Measurements from ENCODE around the gene PICK1.

The PICK1 gene

DNA sequence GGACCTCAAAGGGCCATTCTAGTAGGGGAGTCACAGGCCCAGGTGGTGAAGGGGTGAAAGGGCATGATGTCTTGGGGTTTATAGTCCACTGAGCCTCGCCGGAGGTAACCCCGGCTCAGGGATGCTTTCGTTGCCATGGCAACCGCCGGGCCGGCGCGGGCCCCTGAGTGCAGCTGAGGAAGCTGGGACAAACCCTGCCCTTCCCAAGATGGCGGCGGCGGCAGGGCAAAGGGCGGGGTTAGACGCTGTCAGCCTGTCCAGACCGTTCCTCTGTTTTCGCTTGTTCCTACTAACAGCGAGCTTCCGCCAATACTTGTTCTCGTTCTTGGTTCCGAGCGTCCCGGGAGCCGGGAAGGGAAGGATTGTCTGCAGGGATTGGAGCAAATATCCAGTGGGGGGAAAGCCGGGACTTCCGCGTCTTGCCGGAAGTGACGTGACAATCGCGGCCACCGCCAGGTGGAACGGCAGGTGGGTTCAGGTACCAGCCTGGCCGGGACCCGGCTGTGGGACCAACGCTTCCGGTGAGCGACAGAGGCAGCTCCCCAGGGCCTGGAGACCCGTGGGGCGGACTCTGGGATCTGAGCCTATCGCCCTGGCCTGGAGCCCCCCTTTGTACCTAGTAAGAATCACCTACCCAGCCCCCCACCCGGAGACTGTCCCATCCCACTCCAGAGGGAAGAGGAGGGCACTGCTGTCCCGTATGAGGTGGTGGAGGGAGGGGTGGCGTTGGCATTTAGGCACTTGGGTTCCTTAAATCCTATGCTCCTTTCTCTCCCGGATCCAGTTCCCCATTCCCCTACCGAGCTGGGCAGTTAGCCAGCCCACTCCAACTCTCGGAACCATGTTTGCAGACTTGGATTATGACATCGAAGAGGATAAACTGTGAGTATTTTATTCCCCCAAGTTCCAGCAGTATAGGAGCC, at the start of gene PICK1:
Gene PICK1, plus strand, starts transcription at position 436 of the 923 bp plus-strand sequence. Its CDS starts 406 bp downstream, at position 842.
- DNase-seq (ENCODE audit: low spot score), result peak; percentile 99

DNA sequence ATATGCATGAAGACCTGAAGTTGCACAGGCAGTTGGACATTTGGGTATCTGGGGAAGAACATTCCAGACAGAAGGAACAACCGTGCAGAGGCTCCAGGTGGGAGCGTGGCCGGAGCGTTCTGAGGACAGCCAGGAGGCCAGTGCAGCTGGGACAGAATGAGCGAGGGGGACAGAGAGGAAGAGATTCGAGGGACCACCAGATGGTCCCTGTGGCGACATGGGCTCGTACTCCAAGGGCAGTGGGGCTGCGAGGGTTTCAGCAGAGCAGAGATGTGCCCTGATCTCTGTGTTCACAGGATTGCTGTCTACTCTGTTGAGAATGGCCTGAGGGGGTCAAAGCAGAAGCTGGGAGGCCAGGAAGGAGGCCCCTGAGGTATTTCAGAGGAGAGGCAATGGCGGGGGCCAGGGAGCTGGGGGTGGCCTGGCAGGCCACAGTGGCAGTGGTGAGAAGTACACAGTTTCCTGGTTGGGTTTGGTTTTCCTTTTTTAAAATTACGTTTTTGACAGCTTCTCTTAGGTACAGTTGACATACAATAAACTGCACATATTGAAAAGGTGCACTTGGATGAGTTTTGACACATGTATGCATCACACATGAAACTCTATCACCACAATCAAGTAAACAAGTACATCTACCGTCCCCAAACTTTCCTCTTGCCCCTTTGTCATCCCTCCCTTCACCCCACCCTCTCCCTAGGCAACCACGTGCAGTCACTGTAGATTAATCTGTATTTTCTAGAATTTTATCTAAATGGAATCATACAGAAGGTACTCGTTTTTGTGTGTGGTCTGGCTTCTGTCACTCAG, 48.0 kb upstream of the PICK1 start:
- no peak for DNase-seq (ENCODE audit: low spot score)

DNA sequence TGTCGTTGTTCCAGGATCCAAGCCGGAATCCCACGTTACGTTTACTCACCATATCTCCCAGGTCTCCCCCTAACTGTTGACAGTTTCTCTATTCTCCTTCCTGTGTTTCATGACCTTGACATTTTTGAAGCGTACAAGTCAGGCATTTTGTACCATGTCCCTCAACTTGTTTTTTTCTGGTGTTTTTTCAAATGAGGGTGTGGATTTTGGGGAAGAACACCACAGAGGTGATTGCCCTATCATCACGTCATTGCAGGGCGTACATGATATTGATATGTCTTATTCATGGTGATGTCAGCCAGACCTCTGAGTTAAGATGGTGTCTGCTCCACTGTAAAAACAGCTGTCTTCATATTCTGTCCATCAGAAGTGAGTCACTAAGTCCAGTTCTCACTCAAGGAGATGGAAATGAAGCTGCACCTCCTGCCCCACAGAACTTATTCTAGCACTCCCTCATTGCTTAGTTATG, 44.6 kb upstream of the PICK1 start:
- no peak for DNase-seq (ENCODE audit: low spot score)

DNA sequence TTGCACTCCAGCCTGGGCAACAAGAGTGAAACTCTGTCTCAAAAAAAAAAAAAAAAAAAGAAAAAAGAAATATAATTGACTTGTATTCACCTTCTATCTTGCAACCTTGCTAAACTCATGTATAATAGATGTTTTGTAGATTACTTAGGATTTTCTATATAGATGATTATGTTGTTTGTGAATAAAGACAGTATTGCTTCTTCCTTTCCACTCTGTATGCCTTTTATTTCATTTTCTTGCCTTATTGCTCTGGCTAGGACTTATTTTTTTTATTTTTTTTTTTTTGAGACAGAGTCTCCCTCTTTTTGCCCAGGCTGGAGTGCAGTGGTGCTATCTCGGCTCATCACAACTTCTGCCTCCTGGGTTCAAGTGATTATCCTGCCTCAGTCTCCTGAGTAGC, 43.1 kb upstream of the PICK1 start:
- DNase-seq (ENCODE audit: low spot score), result no peak

DNA sequence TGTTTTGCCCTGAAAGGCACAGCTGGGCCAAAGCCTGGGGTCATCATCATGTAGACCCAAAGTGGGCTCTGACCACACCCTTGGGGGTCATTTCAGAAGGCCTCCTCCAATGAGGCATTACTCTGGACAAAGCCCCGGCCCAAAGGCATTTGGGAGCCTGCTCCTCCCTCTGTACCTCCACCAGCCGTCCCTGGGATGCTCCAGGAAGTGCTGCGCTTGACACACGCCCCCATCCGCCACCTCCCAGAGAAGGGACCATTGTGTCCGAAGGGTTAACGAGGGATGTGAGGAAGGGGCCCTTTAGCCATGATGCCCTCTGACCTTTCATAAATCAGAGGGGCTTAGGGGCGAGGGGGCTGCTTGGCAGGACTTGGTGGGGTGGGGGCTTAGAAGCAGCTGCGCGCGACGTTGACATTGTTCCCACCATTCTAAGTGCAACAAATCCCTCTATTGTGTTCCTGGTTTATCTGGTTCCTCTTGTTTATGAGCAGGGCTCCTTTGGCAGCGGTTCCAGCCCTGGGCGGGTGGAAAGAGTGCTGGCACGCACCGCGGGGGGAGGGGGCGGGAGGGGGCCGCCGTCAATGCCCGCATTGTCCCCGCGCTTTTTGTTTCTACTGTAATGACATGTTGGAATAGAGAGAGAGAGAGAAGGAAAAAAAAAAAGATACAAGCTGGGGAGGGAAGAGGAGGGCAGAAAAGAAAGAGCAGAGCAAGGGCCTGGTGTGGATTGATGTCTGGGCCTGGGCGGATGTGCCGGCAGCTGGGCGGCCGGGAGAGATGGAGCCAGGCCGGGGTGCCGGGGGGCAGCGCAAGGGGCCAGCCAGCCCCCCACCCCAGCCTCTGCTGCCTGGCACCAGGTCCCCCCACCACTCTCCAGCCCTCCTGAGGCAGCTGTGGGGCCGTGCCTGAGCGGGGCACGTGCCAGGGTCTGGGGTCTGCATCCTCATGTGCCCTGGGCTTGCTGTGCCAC, 40.7 kb upstream of the PICK1 start:
- DNase-seq (ENCODE audit: low spot score), result no peak

DNA sequence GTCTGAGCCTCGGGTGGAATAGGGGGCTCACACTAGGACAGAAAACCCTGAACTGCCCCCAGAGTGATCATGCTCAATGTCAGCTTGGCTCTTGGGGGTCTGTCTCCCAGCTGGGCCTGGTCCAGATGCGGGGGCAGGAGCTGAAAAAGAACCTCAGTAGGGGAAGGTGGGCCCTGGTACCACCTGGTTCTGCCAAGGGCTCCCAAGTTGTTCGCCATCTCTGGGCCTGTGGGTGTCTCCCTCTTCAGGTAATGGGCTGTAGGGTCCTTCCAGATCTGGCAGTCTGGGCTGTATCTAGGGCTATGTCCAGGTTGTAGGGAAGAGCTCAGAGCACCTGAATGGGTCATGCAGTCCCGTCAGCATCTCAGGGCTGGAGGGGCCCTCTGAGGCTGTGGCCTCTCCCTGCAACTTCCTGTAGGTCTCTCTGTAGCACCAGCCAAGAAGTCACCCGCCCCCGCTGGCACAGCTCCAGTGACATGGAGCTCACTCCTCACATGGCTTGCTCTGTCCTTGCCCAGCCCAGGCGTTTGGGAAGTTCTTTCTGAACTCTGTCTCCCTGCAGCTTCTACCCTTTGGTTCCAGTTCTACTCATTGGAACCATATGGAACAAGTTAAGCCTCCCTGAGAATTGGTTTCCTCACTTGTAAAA, 39.8 kb upstream of the PICK1 start:
- peak; percentile 57 for DNase-seq (ENCODE audit: low spot score)

DNA sequence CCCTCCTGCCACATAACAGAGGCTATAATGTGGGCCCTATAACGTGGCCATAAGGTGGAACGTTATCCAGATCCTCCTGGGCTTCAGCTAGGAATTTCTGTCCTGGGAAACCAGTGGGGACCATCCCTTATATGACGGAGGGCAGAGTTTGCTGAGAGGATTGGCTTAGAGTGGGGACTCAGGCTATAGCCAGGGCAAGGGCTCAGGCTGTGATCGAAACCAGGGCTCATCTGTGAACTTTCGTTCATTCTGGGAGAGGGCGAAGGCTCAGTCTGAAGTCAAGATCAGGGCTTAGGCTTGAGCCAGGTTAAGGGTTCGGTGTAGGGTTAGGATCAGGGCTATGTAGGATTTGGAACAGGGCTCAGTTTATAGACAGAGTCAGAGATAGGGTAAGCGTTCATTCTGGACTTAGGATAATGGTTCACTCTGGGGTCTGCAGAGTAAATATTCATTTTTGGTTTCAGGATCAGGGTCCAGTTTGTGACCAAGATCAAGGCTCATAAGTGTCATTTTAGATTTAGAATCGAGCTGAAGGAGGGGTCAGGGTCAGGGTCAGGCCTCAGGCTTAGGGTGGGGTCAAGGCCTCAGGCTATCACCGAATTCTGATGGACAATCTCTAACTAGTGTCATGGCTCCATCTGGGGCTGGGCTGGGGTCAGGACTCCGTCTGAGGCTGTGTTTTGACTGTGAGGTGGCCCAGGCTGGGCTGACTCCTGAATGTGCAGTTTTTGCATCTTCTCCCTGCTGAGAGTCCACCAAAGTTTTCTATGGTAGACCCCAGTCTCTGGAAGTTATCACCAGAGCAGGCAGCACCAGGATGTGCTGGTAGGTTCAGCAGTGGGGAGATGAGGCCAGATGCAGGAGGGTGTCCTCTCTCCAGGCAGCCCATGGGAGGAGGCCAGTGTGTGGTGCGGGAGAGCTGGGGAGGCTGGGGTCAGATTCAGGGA, 39.0 kb upstream of the PICK1 start:
- no peak for DNase-seq (ENCODE audit: low spot score)

DNA sequence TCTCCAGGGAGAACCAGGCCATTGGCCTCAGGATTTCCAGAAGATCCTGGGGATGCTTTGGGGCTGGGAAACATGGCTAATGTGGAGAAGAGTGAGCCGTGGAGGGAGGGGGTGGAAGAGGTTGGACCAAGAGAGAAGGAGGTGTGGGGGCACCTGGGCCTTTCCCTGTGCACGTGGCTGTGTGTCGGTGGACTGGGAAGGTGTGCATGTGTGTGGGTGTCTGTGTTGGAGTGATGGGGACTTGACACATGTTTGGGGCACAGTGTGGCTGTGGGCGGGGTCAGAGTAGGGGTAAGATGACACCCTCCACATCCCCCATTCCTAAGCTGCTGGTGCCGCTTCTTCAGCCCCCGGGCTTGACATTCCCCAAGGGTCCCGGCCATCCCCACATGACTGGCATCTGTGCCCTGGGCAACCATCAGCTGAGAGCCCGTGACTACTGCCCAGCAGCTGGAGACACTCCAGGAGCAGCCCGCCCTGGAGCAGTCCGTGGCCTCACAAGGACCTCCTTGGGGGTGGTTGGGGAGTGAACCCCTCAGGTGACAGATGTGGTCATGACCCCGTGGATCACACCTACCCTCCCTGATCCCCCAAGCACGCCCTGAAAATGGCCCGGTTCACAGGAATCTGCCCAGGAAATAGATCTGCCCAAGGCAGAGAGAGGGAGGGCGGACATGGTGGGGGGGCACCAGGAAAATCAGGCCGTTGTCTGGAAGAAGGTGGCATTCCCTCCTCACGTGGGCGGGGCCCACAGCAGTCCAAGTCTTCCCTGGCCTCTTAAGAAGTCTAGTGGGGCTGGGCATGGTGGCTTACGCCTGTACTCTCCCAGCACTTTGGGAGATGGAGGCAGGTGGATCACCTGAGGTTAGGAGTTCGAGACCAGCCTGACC, 38.0 kb upstream of the PICK1 start:
- DNase-seq (ENCODE audit: low spot score), result no peak

DNA sequence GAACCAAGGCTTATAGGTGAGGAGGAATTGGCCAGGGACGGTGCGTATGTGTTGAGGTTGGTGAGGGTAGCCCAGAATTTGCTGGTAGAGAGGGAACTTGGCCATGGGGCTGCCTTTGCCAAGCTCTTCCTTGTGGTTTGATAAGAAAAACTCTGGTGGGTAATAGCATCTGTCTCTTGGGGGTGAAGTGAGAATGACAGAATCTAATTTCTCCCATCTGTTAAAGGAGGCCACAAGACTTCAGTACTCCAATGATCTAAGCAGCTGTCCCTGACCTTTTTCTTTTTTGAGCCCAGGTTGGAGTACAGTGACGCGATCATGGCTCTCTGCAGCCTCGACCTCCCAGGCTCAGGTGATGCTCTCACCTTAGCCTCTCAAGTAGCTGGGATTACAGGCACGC, 36.0 kb upstream of the PICK1 start:
- no peak for DNase-seq (ENCODE audit: low spot score)

DNA sequence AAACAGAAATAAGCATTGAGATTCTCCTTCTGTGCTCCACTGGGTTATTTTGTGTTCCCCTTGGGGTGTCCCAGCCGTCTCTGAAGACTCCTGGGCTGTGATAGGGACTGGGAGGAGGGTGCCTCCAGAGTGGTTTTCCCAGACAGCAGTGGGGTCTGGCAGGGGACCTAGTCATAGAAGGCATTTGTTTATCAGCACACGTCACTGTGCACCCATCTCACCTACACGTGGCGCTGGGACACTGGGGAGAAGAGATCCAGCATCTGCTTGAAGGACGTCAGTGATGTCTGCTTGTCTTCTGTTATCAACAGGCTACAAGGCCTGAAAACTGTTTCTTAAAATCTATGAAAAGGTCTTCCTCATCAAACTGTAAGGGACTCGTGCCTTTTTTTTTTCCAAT, 34.2 kb upstream of the PICK1 start:
- DNase-seq (ENCODE audit: low spot score), result no peak

DNA sequence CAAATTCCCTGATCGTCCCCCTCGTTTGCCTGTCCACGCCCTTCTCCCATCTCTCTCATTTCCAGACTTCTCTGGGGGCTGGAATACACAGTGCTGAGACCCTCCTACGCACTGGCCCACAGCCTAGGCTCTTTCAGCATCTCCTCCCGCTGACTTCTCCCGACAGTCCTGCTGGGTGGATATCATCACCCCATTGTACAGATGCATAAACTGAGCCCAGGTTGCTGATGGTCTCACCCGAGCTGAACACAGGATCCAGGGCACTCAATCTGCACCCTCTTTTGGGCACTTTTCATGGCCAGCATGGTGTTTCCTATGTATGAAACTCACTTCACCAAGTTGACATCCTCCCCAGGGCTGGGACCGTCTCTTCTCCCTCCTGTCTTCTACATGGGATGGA, 31.7 kb upstream of the PICK1 start:
- DNase-seq (ENCODE audit: low spot score), result no peak

DNA sequence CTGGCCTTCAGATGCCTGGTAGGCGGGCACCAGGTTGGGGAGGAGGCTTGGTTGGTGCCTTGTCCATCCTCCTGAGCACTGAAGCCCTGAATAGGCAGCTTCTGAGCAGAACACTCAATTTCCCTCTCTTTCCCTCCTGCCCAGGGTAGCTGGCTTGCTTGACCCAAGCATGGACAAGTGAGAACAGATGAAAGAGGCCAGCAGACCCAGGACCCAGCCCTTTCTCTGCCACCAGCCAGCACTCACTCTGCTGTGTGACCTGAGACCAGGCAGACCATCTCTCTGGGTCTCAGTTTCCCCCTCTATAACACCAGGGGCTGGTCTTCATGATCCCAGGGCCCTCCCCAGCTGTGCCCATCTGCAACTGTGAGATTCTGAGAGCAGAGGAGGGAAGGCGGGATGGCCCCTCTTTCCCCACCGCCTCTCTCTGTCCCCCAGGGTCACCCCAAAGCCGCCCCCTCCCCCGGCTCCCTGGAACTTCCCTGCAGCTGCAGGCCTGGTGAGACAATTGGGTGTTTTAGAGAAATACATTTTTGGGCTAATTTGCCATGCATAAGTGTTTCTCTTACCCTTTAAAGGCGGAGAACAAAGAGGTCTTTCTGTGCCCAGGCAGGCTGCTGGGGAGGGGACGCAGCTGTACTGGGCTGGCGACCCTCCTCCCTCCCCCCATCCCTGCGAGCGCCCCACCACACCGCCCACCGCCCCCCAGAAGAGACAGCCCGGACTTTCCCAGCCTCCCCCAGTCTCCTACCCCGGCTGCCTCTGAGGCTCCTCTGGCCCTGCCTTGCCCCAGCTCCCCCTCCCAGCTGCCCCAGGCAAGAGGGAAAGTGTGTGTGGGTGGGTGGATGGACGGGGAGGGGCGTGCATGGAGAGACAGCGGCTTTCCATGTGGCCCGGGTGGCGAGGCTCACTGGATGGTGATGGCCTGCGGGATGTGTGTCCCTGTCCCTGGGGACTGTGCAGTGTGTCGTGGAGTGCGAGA, 30.8 kb upstream of the PICK1 start:
- DNase-seq (ENCODE audit: low spot score), result no peak

DNA sequence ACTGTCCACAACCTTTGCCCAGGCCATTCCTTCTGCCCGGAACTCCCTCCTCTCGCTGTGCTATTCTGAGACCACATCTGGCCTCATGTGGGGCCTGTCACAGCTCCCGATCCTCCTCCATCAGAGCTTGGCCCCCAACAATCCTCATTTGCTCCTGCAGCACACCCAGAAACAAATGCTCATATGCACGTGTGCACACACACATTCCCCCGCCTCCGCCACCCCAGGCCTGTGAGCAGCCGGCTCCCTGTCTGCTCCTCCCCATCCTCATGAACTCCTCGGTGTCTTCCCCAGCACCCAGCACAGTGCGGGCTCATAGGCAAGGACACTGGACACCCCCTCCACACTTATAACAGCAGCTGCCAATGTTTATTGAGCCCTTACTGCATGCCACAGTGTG, 29.7 kb upstream of the PICK1 start:
- no peak for DNase-seq (ENCODE audit: low spot score)

DNA sequence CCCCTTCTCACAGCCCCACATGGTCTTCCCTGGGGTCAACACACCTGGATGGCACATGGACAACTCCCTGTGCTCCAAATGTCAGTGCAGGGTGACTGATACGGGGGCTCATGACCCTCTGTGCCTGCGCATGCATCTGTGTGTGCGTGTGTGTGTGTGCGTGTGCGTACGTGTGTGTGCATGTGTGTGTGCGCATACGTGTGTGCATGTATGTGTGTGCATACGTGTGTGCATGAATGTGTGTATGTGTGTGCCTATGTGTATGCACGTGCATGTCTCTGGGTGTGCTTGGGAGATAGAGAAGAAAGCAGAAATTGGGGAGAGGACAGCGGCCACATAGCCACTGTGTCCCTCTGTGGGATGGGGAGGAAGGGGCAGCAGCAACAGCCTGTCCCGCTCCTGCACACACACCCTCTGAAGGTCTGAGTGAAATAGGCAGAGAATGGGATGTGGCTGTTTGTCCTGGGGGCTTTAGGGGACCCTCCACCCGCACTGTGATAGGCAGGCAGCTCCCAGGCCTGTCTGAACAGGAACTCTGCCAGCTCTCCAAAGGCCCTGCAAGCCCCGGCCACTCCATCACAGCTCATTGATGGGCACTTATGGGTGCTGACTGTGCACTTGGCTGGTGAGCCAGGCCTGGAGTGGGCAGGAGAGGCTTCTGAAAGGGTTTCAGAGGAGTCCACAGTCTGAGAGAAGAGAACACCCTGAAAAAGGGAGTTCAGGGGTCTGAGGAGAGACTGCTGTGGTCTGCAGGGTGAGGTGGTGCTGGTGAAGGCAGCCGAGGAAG, 28.7 kb upstream of the PICK1 start:
- DNase-seq (ENCODE audit: low spot score), result no peak

DNA sequence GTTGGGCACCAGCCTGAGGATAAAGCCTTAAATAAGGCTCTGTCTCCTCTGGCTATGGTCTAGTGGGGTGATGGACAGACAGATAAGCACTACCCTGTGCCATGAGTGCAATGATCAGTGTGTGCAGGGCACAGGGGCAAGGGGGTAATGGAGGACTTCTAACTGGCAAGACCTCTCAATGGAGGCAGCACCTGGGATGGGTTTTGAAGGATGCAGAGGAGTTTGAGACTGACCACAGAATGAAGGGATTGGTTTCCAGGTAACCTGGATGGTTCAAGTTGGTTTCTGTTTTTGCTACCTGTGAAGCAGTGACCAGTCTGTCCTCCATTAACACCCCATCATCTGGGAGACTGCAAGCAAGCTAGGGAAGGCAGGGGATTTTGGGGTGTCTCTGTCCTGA, 27.8 kb upstream of the PICK1 start:
- no peak for DNase-seq (ENCODE audit: low spot score)

DNA sequence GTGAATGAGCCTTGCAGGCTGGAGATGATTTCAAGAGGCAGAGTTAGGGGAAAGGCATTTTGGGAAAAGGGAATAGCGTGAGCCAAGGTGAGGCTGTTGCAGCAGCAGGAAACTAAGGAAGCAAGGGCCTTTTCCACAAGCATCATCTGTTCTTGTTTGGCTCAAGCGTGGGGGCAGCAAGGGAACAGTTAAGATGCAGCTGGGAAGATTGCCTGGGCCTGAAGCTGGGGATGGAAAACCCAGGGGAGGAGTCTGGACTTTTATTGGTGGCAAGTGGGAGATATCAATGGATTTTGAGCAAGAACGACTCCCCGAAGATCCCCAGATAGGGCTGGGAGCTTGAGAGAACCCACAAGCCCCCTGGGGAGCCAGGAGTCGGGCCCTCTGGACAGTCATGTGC, 27.3 kb upstream of the PICK1 start:
- no peak for DNase-seq (ENCODE audit: low spot score)

Data from hepatic stellate cell (primary cell).